ENCODE data around the gene CERS6.

Gene CERS6

GRCh38 chr2:168781191-168781817, 325.2 kb downstream of the CERS6 start:
- Histone ChIP-seq H3K4me3 (ENCODE audit: low read depth, low read length) (no peak overlapping the region), H3K36me3 (no peaks in the 10 kb centered on the region), H3K4me1 (no peaks in the 10 kb centered on the region), H3K27me3 (no peaks in the 10 kb centered on the region), H3K9me3 (no peaks in the 10 kb centered on the region)
- TF ChIP-seq, protein P1, sequence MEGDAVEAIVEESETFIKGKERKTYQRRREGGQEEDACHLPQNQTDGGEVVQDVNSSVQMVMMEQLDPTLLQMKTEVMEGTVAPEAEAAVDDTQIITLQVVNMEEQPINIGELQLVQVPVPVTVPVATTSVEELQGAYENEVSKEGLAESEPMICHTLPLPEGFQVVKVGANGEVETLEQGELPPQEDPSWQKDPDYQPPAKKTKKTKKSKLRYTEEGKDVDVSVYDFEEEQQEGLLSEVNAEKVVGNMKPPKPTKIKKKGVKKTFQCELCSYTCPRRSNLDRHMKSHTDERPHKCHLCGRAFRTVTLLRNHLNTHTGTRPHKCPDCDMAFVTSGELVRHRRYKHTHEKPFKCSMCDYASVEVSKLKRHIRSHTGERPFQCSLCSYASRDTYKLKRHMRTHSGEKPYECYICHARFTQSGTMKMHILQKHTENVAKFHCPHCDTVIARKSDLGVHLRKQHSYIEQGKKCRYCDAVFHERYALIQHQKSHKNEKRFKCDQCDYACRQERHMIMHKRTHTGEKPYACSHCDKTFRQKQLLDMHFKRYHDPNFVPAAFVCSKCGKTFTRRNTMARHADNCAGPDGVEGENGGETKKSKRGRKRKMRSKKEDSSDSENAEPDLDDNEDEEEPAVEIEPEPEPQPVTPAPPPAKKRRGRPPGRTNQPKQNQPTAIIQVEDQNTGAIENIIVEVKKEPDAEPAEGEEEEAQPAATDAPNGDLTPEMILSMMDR (IDR thresholded peaks at IDR 0.05; ENCODE audit: low read depth, low read length), result no peak
- DNase-seq, result no peak

GRCh38 chr2:168782271-168782670, 326.2 kb downstream of the CERS6 start:
- H3K9me3 ChIP-seq, result no peaks in the 10 kb centered on the region
- no peak for DNase-seq
- TF ChIP-seq, protein P1 (IDR thresholded peaks at IDR 0.05; ENCODE audit: low read depth, low read length), result no peak
- H3K27me3 ChIP-seq, result no peaks in the 10 kb centered on the region
- no peaks in the 10 kb centered on the region for H3K36me3 ChIP-seq
- H3K4me1 ChIP-seq, result no peaks in the 10 kb centered on the region
- H3K4me3 ChIP-seq (ENCODE audit: low read depth, low read length), result no peak overlapping the region

DNA sequence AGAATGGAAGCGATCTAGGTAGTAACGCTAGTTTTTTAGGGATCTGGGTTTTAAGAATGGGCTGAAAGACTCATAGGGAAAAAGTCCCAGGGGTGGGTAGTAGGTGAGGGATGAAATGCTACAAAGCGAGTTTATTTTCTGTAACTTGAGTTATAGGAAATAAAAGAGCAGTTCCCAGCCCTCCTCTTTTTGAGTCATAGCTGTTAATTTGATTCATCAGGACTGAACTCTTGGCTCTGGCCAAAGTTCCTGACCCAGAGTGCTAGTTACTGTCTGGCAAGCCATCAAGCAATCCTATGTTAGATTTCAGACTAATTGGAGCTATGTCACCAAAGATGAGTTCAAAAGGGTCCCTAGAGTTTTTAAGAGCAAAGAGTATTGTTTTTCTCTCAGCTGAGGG, 328.9 kb downstream of the CERS6 start:
- TF ChIP-seq, protein P1 (IDR thresholded peaks at IDR 0.05; ENCODE audit: low read depth, low read length), result no peak
- H3K9me3 ChIP-seq, result no peaks in the 10 kb centered on the region
- H3K4me1 ChIP-seq, result no peaks in the 10 kb centered on the region

DNA sequence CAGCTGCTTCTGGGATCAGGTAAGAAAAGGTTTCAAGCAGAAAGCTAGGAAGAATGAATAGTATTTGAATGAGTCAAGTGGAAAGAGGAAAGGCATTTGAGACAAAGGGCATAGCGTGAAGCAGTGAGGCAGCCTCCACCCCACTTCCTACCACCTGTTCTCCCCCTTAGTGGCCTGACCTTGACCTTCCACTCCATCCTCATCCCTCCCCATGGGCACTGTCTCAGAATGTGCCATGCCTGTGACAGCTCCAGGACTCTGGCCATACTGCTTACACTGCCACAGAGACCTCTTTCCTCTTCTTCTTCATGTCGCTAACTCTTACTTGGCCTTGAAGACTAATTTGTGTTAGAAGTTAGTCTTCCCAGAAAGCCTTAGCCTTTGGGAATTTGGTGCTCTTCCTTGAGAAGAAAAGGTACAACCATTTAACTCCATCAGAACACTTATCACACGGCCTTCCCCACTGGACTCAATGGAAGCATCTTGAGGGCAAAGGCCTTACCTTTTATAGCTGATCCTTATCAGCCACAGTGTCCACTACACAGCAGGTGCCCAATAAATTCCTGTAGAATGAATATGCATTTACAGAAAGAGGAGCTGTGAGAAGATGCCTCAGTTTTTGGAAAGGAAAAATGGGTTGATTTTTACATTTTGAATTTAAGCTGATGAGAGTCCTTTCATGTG, 331.2 kb downstream of the CERS6 start:
- Histone ChIP-seq H3K27me3 (no peaks in the 10 kb centered on the region), H3K9me3 (no peaks in the 10 kb centered on the region), H3K4me3 (ENCODE audit: low read depth, low read length) (no peak overlapping the region), H3K4me1 (no peaks in the 10 kb centered on the region), H3K36me3 (no peaks in the 10 kb centered on the region)
- TF ChIP-seq, protein P1 (IDR thresholded peaks at IDR 0.05; ENCODE audit: low read depth, low read length), result no peak
- DNase-seq, result no peak

More for the DNA sequence above, 328.9 kb downstream of the CERS6 start:
- Histone ChIP-seq H3K27me3 (no peaks in the 10 kb centered on the region), H3K36me3 (no peaks in the 10 kb centered on the region), H3K4me3 (ENCODE audit: low read depth, low read length) (no peak overlapping the region)
- no peak for DNase-seq

- H3K4me3 ChIP-seq (ENCODE audit: low read depth, low read length), result no peak overlapping the region
- no peak for DNase-seq
- no peaks in the 10 kb centered on the region for H3K27me3 ChIP-seq
- no peaks in the 10 kb centered on the region for H3K4me1 ChIP-seq
- no peaks in the 10 kb centered on the region for H3K36me3 ChIP-seq
- TF ChIP-seq, protein P1 (IDR thresholded peaks at IDR 0.05; ENCODE audit: low read depth, low read length), result no peak
- H3K9me3 ChIP-seq, result no peaks in the 10 kb centered on the region
Observed at GRCh38 chr2:168787782-168788376, 331.8 kb downstream of the CERS6 start.

GRCh38 chr2:168789776-168790175, 333.7 kb downstream of the CERS6 start:
- H3K27me3 ChIP-seq, result no peaks in the 10 kb centered on the region
- no peak for DNase-seq
- no peak overlapping the region for H3K4me3 ChIP-seq (ENCODE audit: low read depth, low read length)
- TF ChIP-seq, protein P1 (IDR thresholded peaks at IDR 0.05; ENCODE audit: low read depth, low read length), result no peak
- no peaks in the 10 kb centered on the region for H3K36me3 ChIP-seq
- H3K9me3 ChIP-seq, result no peaks in the 10 kb centered on the region
- H3K4me1 ChIP-seq, result no peaks in the 10 kb centered on the region

Measured in BE2C (cell line).